ENCODE measurements around the gene ETV3. TPM values are rescaled to one million over a fixed set of nuclear protein-coding genes. Genes with fewer than 3 reads are reported as not detected.

Gene ETV3
- total and polyA plus RNA-seq, 2 of the 8 experiments (the other 6 are each of a cell fraction or from before 2014, with no cell fraction given): 6.0 to 23.8 TPM

DNA sequence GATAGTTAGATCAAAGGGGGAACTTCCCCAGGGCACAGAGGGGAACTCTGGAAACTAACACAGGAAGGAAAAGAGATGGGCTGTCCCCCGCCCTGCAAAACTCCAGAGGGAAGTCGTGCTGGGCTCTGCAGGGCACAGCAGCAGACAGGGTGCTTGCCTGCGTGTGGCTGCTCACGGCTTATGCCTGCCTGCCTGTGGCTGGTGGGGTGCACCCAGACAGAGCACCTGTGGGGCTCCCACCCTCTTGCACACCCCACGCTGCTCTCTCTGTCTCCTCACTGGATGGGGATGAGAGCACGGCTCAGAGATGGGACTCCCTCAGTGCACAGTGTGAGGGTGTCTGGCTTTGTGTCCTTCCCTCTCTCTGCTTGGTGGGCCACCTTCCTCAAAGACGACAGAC is 25.1 kb downstream of the ETV3 start (continued):
- TF ChIP-seq, protein P1, sequence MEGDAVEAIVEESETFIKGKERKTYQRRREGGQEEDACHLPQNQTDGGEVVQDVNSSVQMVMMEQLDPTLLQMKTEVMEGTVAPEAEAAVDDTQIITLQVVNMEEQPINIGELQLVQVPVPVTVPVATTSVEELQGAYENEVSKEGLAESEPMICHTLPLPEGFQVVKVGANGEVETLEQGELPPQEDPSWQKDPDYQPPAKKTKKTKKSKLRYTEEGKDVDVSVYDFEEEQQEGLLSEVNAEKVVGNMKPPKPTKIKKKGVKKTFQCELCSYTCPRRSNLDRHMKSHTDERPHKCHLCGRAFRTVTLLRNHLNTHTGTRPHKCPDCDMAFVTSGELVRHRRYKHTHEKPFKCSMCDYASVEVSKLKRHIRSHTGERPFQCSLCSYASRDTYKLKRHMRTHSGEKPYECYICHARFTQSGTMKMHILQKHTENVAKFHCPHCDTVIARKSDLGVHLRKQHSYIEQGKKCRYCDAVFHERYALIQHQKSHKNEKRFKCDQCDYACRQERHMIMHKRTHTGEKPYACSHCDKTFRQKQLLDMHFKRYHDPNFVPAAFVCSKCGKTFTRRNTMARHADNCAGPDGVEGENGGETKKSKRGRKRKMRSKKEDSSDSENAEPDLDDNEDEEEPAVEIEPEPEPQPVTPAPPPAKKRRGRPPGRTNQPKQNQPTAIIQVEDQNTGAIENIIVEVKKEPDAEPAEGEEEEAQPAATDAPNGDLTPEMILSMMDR (IDR thresholded peaks at IDR 0.05; ENCODE audit: control extremely low read depth in 1 of 3, insufficient read depth in 1 of 3, low read depth in 1 of 3, low read length in 3 of 3): no peak

Measured in H1 (cell line).